HG03439 (cell line): ENCODE data around the gene EXOC3L2.
"Not testable (repeated sequence)": the region's sequence is repeated elsewhere in the genome, so short reads cannot be mapped to it uniquely, and the experiment has no call there.

Experiments
- ATAC-seq: cut with Tn5 transposase; IDR thresholded peaks from one replicate; pipeline ENCODE4 v1.9.1; 2021; ENCODE audit warnings: mild to moderate bottlenecking, moderate library complexity; ENCODE audit not compliant: unreplicated experiment

The EXOC3L2 gene

GRCh38 chr19:45245334-45245787, at the start of gene EXOC3L2:
EXOC3L2 (minus strand) TSS chr19:45245407; CDS start chr19:45239045, 6,362 bp downstream.
- no peak for ATAC-seq

GRCh38 chr19:45294291-45295029, 49.3 kb upstream of the EXOC3L2 start:
- ATAC-seq: no peak

GRCh38 chr19:45293682-45294081, 48.5 kb upstream of the EXOC3L2 start:
- ATAC-seq: no peak

- no peak for ATAC-seq
Measured at GRCh38 chr19:45291834-45292233, 46.6 kb upstream of the EXOC3L2 start.

GRCh38 chr19:45290381-45290931, 45.2 kb upstream of the EXOC3L2 start:
- ATAC-seq: no peak

- ATAC-seq: no peak
Measured at GRCh38 chr19:45283443-45284033, 38.3 kb upstream of the EXOC3L2 start.

- ATAC-seq: no peak
Measured at GRCh38 chr19:45280471-45280961, 35.3 kb upstream of the EXOC3L2 start.

- no peak for ATAC-seq
Measured at GRCh38 chr19:45279587-45280192, 34.5 kb upstream of the EXOC3L2 start.

GRCh38 chr19:45278087-45278486, 32.9 kb upstream of the EXOC3L2 start:
- no peak for ATAC-seq

GRCh38 chr19:45276284-45276687, 31.1 kb upstream of the EXOC3L2 start:
- ATAC-seq: no peak

GRCh38 chr19:45275370-45275971, 30.3 kb upstream of the EXOC3L2 start:
- ATAC-seq: no peak

- ATAC-seq: no peak
Measured at GRCh38 chr19:45273521-45273855, 28.3 kb upstream of the EXOC3L2 start.

- no peak for ATAC-seq
Measured at GRCh38 chr19:45271735-45272108, 26.5 kb upstream of the EXOC3L2 start.

- ATAC-seq: no peak
Measured at GRCh38 chr19:45271098-45271734, 26.0 kb upstream of the EXOC3L2 start.

GRCh38 chr19:45269939-45270338, 24.7 kb upstream of the EXOC3L2 start:
- ATAC-seq: not testable (repeated sequence)

GRCh38 chr19:45267296-45267695, 22.1 kb upstream of the EXOC3L2 start:
- ATAC-seq: no peak

GRCh38 chr19:45265375-45265774, 20.2 kb upstream of the EXOC3L2 start:
- no peak for ATAC-seq

GRCh38 chr19:45264781-45265317, 19.6 kb upstream of the EXOC3L2 start:
- ATAC-seq: no peak

GRCh38 chr19:45263013-45263412, 17.8 kb upstream of the EXOC3L2 start:
- no peak for ATAC-seq

GRCh38 chr19:45262570-45262969, 17.4 kb upstream of the EXOC3L2 start:
- ATAC-seq: no peak

GRCh38 chr19:45258862-45259261, 13.7 kb upstream of the EXOC3L2 start:
- no peak for ATAC-seq
